H1 (cell line): ENCODE measurements around the gene DOCK3. TPM values are rescaled to one million over a fixed set of nuclear protein-coding genes. Genes with fewer than 3 reads are reported as not detected.

Source experiments
- BACH1 ChIP-seq: IDR thresholded peaks from 2 replicates; pipeline ENCODE4 v1.6.1; 2012; ENCODE audit warnings: low read length, improper control_type of control experiment
- E2F6 ChIP-seq: IDR thresholded peaks from 2 replicates; pipeline ENCODE4 v1.6.1; 2012; ENCODE audit warnings: inconsistent platforms
- GTF2F1 ChIP-seq: IDR thresholded peaks from 2 replicates; pipeline ENCODE4 v1.6.1; 2012; ENCODE audit warnings: low read depth, low read length, improper control_type of control experiment, borderline replicate concordance
- JUN ChIP-seq: IDR thresholded peaks from 2 replicates; pipeline ENCODE4 v1.6.1; 2011; ENCODE audit warnings: low read depth, mild to moderate bottlenecking, improper control_type of control experiment, low read length
- KDM5A ChIP-seq: fragments of 200-600 bp; IDR thresholded peaks from 2 replicates; pipeline ENCODE4 v1.7.1; 2012; ENCODE audit warnings: mild to moderate bottlenecking, low read length, inconsistent platforms, mixed read lengths
- MAX ChIP-seq: IDR thresholded peaks from 2 replicates; pipeline ENCODE4 v1.6.1; 2012; ENCODE audit warnings: inconsistent platforms
- TAF7 ChIP-seq: optimal IDR thresholded peaks from 2 replicates; pipeline ENCODE3; 2011; ENCODE audit warnings: low read depth, mild to moderate bottlenecking, inconsistent platforms, low read length, moderate library complexity, borderline replicate concordance
- TCF12 ChIP-seq: IDR thresholded peaks from 2 replicates; pipeline ENCODE4 v1.6.1; 2011; ENCODE audit warnings: low read depth, mild to moderate bottlenecking, low read length
- ZNF274 ChIP-seq: IDR thresholded peaks from 2 replicates; pipeline ENCODE4 v1.7.0; 2012; ENCODE audit warnings: low read length, borderline replicate concordance; ENCODE audit errors: extremely low read depth
- polyA plus RNA-seq, 7 experiments: library from polyadenylated mRNA; depleted of rRNA in 3 of 7; stranded (reverse) in 5 of 7; unstranded in 2 of 7; fragments of >200 nt in 5 of 7; fragments of 200-250 nt in 2 of 7; gene quantifications; 1 replicate in 5 of 7; 2 replicates in 1 of 7; 4 replicates in 1 of 7; pipeline versions ENCODE4 v1.2.1 to v1.2.3, GENCODE V29; 2011 to 2013; ENCODE audit warnings: missing spikeins in 2 of 7, mixed read lengths in 2 of 7
- total RNA-seq: library from RNA; stranded (reverse); fragmentation: NEBNext Ultra II Directional; extraction: Animal tissue kit (Norgen Biotek cat#: 25700); gene quantifications from 2 replicates; pipeline ENCODE4 v1.2.1, GENCODE V29; 2021
- TF ChIP-seq, protein P1 (sequence below): fragments of 300-600 bp; sonication (generic); IDR thresholded peaks from 2 replicates; pipeline ENCODE4 v1.7.1; 2012; ENCODE audit warnings: low read length, moderate library complexity, mild to moderate bottlenecking, inconsistent platforms; ENCODE audit not compliant: insufficient replicate concordance

DOCK3 gene
- total and polyA plus RNA-seq, 2 of the 8 experiments (the other 6 are each of a cell fraction or from before 2014, with no cell fraction given): 2.7 to 5.0 TPM

DNA sequence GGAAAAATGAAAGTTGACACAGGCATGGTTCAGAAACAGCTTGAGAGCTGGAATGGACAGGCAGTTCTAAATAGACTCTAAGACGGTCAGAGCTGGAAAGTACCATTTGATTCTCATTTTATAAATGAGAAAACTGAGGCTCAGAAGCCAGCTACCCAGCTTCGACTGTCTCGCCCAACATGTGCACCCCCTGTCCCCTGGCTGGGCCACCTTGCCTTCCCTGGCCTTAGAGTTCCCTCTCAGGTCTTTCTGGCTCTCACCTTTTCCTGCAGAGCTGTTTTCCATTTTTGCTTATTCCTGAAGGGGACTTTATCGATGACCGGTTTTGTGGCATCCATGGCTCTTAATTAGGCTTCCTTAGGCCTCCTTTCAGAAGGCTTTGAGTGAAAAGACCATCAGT is 17.3 kb upstream of the DOCK3 start (continued):
- TF ChIP-seq, protein P1, sequence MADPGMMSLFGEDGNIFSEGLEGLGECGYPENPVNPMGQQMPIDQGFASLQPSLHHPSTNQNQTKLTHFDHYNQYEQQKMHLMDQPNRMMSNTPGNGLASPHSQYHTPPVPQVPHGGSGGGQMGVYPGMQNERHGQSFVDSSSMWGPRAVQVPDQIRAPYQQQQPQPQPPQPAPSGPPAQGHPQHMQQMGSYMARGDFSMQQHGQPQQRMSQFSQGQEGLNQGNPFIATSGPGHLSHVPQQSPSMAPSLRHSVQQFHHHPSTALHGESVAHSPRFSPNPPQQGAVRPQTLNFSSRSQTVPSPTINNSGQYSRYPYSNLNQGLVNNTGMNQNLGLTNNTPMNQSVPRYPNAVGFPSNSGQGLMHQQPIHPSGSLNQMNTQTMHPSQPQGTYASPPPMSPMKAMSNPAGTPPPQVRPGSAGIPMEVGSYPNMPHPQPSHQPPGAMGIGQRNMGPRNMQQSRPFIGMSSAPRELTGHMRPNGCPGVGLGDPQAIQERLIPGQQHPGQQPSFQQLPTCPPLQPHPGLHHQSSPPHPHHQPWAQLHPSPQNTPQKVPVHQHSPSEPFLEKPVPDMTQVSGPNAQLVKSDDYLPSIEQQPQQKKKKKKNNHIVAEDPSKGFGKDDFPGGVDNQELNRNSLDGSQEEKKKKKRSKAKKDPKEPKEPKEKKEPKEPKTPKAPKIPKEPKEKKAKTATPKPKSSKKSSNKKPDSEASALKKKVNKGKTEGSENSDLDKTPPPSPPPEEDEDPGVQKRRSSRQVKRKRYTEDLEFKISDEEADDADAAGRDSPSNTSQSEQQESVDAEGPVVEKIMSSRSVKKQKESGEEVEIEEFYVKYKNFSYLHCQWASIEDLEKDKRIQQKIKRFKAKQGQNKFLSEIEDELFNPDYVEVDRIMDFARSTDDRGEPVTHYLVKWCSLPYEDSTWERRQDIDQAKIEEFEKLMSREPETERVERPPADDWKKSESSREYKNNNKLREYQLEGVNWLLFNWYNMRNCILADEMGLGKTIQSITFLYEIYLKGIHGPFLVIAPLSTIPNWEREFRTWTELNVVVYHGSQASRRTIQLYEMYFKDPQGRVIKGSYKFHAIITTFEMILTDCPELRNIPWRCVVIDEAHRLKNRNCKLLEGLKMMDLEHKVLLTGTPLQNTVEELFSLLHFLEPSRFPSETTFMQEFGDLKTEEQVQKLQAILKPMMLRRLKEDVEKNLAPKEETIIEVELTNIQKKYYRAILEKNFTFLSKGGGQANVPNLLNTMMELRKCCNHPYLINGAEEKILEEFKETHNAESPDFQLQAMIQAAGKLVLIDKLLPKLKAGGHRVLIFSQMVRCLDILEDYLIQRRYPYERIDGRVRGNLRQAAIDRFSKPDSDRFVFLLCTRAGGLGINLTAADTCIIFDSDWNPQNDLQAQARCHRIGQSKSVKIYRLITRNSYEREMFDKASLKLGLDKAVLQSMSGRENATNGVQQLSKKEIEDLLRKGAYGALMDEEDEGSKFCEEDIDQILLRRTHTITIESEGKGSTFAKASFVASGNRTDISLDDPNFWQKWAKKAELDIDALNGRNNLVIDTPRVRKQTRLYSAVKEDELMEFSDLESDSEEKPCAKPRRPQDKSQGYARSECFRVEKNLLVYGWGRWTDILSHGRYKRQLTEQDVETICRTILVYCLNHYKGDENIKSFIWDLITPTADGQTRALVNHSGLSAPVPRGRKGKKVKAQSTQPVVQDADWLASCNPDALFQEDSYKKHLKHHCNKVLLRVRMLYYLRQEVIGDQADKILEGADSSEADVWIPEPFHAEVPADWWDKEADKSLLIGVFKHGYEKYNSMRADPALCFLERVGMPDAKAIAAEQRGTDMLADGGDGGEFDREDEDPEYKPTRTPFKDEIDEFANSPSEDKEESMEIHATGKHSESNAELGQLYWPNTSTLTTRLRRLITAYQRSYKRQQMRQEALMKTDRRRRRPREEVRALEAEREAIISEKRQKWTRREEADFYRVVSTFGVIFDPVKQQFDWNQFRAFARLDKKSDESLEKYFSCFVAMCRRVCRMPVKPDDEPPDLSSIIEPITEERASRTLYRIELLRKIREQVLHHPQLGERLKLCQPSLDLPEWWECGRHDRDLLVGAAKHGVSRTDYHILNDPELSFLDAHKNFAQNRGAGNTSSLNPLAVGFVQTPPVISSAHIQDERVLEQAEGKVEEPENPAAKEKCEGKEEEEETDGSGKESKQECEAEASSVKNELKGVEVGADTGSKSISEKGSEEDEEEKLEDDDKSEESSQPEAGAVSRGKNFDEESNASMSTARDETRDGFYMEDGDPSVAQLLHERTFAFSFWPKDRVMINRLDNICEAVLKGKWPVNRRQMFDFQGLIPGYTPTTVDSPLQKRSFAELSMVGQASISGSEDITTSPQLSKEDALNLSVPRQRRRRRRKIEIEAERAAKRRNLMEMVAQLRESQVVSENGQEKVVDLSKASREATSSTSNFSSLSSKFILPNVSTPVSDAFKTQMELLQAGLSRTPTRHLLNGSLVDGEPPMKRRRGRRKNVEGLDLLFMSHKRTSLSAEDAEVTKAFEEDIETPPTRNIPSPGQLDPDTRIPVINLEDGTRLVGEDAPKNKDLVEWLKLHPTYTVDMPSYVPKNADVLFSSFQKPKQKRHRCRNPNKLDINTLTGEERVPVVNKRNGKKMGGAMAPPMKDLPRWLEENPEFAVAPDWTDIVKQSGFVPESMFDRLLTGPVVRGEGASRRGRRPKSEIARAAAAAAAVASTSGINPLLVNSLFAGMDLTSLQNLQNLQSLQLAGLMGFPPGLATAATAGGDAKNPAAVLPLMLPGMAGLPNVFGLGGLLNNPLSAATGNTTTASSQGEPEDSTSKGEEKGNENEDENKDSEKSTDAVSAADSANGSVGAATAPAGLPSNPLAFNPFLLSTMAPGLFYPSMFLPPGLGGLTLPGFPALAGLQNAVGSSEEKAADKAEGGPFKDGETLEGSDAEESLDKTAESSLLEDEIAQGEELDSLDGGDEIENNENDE: no peak
- no peak for TF ChIP-seq MAX
- TF ChIP-seq TCF12: no peak
- no peak for TF ChIP-seq JUN
- no peak for TF ChIP-seq E2F6
- TF ChIP-seq BACH1: no peak
- no peak for TF ChIP-seq GTF2F1
- TF ChIP-seq TAF7: no peak
- no peak for TF ChIP-seq KDM5A
- no peak for TF ChIP-seq ZNF274
- TF ChIP-seq, all 59 proteins: peak for 0
